Measurements from ENCODE around the gene LBHD2. TPM values are rescaled to one million over a fixed set of nuclear protein-coding genes. Genes with fewer than 3 reads are reported as not detected.

Gene LBHD2
- polyA plus RNA-seq, 3 donors from 2014 or later, result not detected

- H3K9me3 Mint-ChIP-seq, result no peaks in the 10 kb centered on the region
- no peak overlapping the region for H3K4me3 Mint-ChIP-seq
- no peak overlapping the region for H3K27ac Mint-ChIP-seq
- DNase-seq, result no peak
- H3K27me3 Mint-ChIP-seq (ENCODE audit: low read depth in 3 of 3), result peaks cover 0 to 10% (median 0%) of the 10 kb centered on the region in 3 donors
- no peaks in the 10 kb centered on the region for H3K4me1 Mint-ChIP-seq
- H3K36me3 Mint-ChIP-seq, result no peaks in the 10 kb centered on the region
Measured at GRCh38 chr14:103127356-103127755, 43.3 kb downstream of the LBHD2 start.

DNA sequence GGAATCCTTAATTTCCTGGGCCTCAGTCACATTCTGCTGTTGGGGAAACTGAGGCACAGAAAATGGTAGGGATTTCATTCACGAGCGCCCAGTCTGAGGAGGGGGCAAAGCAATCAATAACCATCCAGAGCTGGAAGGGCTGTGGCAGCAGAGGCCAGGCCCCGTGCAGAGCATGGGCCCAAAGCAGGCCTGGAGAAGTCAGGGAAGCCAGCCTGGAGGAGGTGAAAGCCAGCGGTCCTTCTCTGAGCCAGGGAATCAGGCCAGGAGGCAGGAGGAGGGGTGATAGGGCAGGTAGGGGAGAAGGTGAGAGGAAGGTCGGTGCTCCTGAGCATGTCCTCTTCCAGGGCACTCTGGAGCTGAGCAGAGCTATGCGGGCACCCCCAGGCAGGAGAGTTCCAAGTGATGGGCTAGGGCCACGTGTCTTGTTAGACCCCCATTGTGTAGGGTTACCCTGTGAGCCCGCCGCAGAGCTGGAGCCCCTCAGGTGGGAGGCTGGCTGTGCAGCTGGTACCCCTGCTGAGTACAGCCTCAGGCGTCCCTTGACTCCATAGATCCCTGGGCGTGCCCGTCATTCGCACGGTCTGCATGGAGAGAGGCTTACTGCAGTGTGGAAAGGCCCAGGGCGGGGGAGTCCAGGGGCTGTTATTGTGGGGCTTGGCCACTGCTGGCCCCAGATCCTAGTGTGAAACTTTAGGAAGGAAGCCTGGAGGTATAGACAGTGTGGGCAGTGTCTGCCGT lies 44.0 kb downstream of the LBHD2 start:
- Mint-ChIP-seq H3K4me3 (no peak overlapping the region), H3K27ac (no peak overlapping the region), H3K9me3 (no peaks in the 10 kb centered on the region), H3K36me3 (no peaks in the 10 kb centered on the region), H3K4me1 (no peaks in the 10 kb centered on the region), H3K27me3 (ENCODE audit: low read depth in 3 of 3) (peaks cover 0 to 10% (median 0%) of the 10 kb centered on the region in 3 donors)
- DNase-seq, result no peak

GRCh38 chr14:103128631-103129300 lies 44.8 kb downstream of the LBHD2 start:
- Mint-ChIP-seq H3K27ac (no peak overlapping the region), H3K36me3 (no peaks in the 10 kb centered on the region), H3K4me3 (no peak overlapping the region), H3K4me1 (no peaks in the 10 kb centered on the region), H3K27me3 (ENCODE audit: low read depth in 3 of 3) (peaks cover 0 to 10% (median 0%) of the 10 kb centered on the region in 3 donors), H3K9me3 (no peaks in the 10 kb centered on the region)
- no peak for DNase-seq

GRCh38 chr14:103129301-103130016 lies 45.4 kb downstream of the LBHD2 start:
- Mint-ChIP-seq H3K27me3 (ENCODE audit: low read depth in 3 of 3) (peaks cover 0 to 5% (median 0%) of the 10 kb centered on the region in 3 donors), H3K36me3 (no peaks in the 10 kb centered on the region), H3K27ac (no peak overlapping the region), H3K4me1 (no peaks in the 10 kb centered on the region), H3K4me3 (no peak overlapping the region), H3K9me3 (no peaks in the 10 kb centered on the region)
- no peak for DNase-seq

GRCh38 chr14:103130017-103130764 lies 46.2 kb downstream of the LBHD2 start:
- H3K4me1 Mint-ChIP-seq, result no peaks in the 10 kb centered on the region
- no peak overlapping the region for H3K4me3 Mint-ChIP-seq
- no peak overlapping the region for H3K27ac Mint-ChIP-seq
- H3K27me3 Mint-ChIP-seq (ENCODE audit: low read depth in 3 of 3), result peaks cover 0 to 3% (median 2%) of the 10 kb centered on the region in 3 donors
- DNase-seq, result no peak
- no peaks in the 10 kb centered on the region for H3K9me3 Mint-ChIP-seq
- no peaks in the 10 kb centered on the region for H3K36me3 Mint-ChIP-seq

DNA sequence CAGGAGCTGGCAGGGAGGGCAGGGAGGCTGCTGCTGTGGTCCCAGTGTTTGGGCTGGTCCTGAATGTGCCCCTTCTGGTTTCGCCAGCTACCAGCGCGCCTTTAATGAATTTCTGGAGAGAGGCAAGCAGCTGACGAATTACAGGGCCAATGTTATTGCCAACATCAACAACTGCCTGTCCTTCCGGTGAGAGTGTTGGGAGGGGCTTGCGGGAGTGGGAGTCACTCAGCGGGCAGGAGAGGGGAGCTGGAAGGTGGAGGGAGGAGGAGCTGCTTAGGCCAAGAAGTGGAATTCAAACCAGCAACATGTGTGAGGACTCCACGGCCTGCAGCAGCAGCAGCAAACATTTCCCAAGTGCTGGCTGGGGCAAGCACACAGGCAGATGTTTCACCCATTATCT lies 47.0 kb downstream of the LBHD2 start:
- Mint-ChIP-seq H3K27ac (no peak overlapping the region), H3K4me1 (no peaks in the 10 kb centered on the region), H3K4me3 (no peak overlapping the region), H3K27me3 (ENCODE audit: low read depth in 3 of 3) (peaks cover 0 to 3% (median 2%) of the 10 kb centered on the region in 3 donors), H3K9me3 (no peaks in the 10 kb centered on the region), H3K36me3 (no peaks in the 10 kb centered on the region)
- DNase-seq, result no peak

- Mint-ChIP-seq H3K4me1 (no peaks in the 10 kb centered on the region), H3K36me3 (no peaks in the 10 kb centered on the region), H3K4me3 (no peak overlapping the region), H3K27me3 (ENCODE audit: low read depth in 3 of 3) (peaks cover 0 to 3% (median 2%) of the 10 kb centered on the region in 3 donors), H3K27ac (no peak overlapping the region), H3K9me3 (no peaks in the 10 kb centered on the region)
- DNase-seq, result no peak
Measured at GRCh38 chr14:103131580-103131979, 47.6 kb downstream of the LBHD2 start.

DNA sequence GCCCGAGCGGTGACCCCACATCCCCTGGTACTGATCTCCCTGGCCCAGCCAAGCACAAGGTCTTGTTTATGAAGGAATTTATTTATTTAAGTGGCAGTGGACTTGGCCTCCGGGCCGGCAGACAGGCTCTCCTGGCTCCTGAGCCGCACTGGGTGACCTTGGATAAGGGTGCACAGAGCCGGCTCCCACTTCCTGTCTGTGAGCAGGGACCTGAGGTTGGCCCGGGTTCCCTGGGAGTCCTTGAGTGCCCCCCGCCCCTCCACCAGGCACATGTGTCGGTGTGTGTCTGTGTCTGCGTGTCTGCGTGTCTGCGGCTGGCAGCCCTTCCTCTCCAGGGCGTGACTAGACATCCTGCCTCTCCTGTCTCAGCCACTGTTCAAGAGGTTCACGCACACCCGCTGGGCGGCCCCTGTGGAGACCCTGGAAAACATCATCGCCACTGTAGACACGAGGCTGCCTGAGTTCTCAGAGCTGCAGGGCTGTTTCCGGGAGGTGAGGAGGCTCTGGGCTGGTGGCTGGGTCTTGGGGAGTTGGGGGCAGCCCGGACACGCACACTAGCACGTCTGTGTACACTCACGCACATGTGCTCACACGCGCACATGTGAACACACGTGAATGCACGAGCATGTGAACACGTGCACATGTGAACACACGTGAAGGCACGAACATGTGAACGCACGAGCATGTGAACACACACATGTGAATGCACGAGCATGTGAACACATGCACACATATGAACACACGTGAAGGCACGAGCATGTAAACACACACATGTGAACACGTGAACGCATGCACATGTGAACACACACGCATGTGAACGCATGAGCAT lies 48.6 kb downstream of the LBHD2 start:
- Mint-ChIP-seq H3K27ac (no peak overlapping the region), H3K9me3 (no peaks in the 10 kb centered on the region), H3K4me3 (no peak overlapping the region)

DNA sequence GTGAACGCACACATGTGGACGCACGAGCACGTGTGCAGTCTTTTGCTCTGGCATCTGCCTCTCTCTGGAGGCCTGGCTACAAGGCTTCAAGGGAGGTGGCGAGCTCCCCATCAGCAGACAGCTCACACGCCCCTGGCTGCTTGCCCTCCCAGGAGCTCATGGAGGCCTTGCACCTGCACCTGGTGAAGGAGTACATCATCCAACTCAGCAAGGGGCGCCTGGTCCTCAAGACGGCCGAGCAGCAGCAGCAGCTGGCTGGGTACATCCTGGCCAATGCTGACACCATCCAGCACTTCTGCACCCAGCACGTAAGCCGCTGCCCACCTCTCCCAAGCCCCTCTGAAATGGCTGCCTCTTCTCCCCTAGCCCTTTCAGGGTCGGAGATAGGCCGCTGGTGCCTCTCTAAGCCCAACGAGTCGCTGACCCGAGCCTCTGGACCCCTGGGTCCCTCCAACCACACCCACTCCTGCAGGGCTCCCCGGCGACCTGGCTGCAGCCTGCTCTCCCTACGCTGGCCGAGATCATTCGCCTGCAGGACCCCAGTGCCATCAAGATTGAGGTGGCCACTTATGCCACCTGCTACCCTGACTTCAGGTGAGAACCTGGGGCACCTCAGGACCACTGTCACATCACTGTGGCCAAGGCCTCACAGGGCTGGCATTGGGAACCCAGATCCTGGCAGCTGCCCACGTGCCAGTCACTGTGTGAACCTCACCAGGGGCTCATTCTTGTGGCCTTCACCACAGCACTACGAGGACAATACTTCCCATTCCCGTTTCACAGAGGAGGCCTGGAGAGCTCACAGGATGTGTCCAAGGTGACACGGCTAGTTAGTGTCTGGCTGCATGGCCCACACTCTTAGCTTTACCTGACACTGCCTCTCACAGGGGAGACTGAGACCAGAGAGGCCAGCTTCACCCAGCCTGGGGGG lies 49.5 kb downstream of the LBHD2 start:
- H3K4me1 Mint-ChIP-seq, result no peaks in the 10 kb centered on the region
- H3K4me3 Mint-ChIP-seq, result no peak overlapping the region
- no peaks in the 10 kb centered on the region for H3K9me3 Mint-ChIP-seq
- H3K36me3 Mint-ChIP-seq, result no peaks in the 10 kb centered on the region
- DNase-seq, result no peak
- H3K27me3 Mint-ChIP-seq (ENCODE audit: low read depth in 3 of 3), result peaks cover 2 to 3% (median 2%) of the 10 kb centered on the region in 3 donors
- H3K27ac Mint-ChIP-seq, result no peak overlapping the region

More for the DNA sequence above, 48.6 kb downstream of the LBHD2 start:
- H3K4me1 Mint-ChIP-seq, result no peaks in the 10 kb centered on the region
- DNase-seq, result no peak
- H3K27me3 Mint-ChIP-seq (ENCODE audit: low read depth in 3 of 3), result peaks cover 0 to 3% (median 2%) of the 10 kb centered on the region in 3 donors
- H3K36me3 Mint-ChIP-seq, result no peaks in the 10 kb centered on the region

DNA sequence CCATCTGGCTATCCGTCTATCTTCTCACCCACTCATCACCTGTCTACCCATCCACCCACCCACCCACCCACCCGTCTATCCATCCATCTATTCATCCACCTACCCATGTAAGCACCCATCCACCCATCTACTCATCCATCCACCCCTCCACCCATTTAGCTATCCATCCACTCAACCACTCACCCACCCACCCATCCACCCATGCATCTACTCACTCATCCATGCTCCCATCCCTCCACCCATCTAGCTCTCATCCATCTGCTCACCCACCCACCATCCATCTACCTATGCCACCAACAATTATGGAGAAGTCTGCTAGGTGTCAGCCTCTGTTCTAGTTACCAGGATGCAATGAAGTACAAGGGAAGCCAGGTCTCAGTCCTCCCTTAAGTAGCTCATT lies 50.4 kb downstream of the LBHD2 start:
- Mint-ChIP-seq H3K9me3 (no peaks in the 10 kb centered on the region), H3K4me3 (no peak overlapping the region), H3K4me1 (no peaks in the 10 kb centered on the region), H3K27ac (no peak overlapping the region), H3K36me3 (no peaks in the 10 kb centered on the region), H3K27me3 (ENCODE audit: low read depth in 3 of 3) (peaks cover 2 to 3% (median 2%) of the 10 kb centered on the region in 3 donors)
- no peak for DNase-seq

GRCh38 chr14:103134919-103135318 lies 50.9 kb downstream of the LBHD2 start:
- Mint-ChIP-seq H3K4me1 (no peaks in the 10 kb centered on the region), H3K9me3 (no peaks in the 10 kb centered on the region), H3K27me3 (ENCODE audit: low read depth in 3 of 3) (peaks cover 0 to 2% (median 2%) of the 10 kb centered on the region in 3 donors), H3K27ac (no peak overlapping the region), H3K36me3 (no peaks in the 10 kb centered on the region), H3K4me3 (no peak overlapping the region)
- DNase-seq, result no peak

Measured in immature natural killer cell (primary cell).